Bronchial epithelial cell (primary cell): ENCODE data around the gene CLDN3. TPM values are rescaled to one million over a fixed set of nuclear protein-coding genes. Genes with fewer than 3 reads are reported as not detected.

Experiments used
- DNase-seq: peaks from one replicate; pipeline ENCODE4 v3.0.0-alpha.2; 2010; ENCODE audit warnings: low read depth
- FAIRE-seq: peaks from 2 replicates; lab custom pipeline; 2011; peaks lifted over from hg19 to GRCh38; lab: Jason Lieb, UNC
- H3K27me3 ChIP-seq: 2 replicates; pipeline ENCODE4 v1.5.1; 2011; ENCODE audit warnings: low read length; ENCODE audit not compliant: control insufficient read depth, insufficient read depth
- H3K36me3 ChIP-seq: 2 replicates; pipeline ENCODE4 v1.5.1; 2011; ENCODE audit warnings: low read length; ENCODE audit not compliant: control insufficient read depth, insufficient read depth
- H3K4me3 ChIP-seq: 2 replicates; pipeline ENCODE4 v1.5.1; 2011; ENCODE audit warnings: mild to moderate bottlenecking, low read depth, low read length, control low read depth
- total RNA-seq: library from RNA; depleted of rRNA; stranded (reverse); fragments of >200 nt; gene quantifications from 2 replicates; pipeline ENCODE4 v1.2.1, GENCODE V29; 2014
- TF ChIP-seq, protein P1 (sequence below): IDR thresholded peaks from 2 replicates; pipeline ENCODE4 v1.5.1; 2011; ENCODE audit warnings: mild to moderate bottlenecking, moderate library complexity, low read length, control low read depth, inconsistent platforms; ENCODE audit not compliant: insufficient read depth, severe bottlenecking

Gene CLDN3
- total RNA-seq, 1 donor from 2014 or later: not detected

- TF ChIP-seq, protein P1, sequence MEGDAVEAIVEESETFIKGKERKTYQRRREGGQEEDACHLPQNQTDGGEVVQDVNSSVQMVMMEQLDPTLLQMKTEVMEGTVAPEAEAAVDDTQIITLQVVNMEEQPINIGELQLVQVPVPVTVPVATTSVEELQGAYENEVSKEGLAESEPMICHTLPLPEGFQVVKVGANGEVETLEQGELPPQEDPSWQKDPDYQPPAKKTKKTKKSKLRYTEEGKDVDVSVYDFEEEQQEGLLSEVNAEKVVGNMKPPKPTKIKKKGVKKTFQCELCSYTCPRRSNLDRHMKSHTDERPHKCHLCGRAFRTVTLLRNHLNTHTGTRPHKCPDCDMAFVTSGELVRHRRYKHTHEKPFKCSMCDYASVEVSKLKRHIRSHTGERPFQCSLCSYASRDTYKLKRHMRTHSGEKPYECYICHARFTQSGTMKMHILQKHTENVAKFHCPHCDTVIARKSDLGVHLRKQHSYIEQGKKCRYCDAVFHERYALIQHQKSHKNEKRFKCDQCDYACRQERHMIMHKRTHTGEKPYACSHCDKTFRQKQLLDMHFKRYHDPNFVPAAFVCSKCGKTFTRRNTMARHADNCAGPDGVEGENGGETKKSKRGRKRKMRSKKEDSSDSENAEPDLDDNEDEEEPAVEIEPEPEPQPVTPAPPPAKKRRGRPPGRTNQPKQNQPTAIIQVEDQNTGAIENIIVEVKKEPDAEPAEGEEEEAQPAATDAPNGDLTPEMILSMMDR: no peak
- DNase-seq: no peak
- Histone ChIP-seq H3K4me3 (no peak overlapping the region), H3K27me3 (no peaks in the 10 kb centered on the region), H3K36me3 (peaks cover 5% of the 10 kb centered on the region)
- no peak for FAIRE-seq
Measured at GRCh38 chr7:73735528-73735905, 34.6 kb downstream of the CLDN3 start.

- Histone ChIP-seq H3K4me3 (no peak overlapping the region), H3K36me3 (peaks cover 5% of the 10 kb centered on the region), H3K27me3 (no peaks in the 10 kb centered on the region)
- FAIRE-seq (peak; percentile 52), DNase-seq (peak; percentile 81)
- TF ChIP-seq, protein P1: peak; percentile 94
Measured at GRCh38 chr7:73734619-73735527, 35.2 kb downstream of the CLDN3 start.

- no peak for FAIRE-seq
- TF ChIP-seq, protein P1: no peak
Measured at GRCh38 chr7:73732397-73732796, 37.7 kb downstream of the CLDN3 start.

GRCh38 chr7:73730485-73730884, 39.6 kb downstream of the CLDN3 start:
- FAIRE-seq: no peak
- Histone ChIP-seq H3K4me3 (no peak overlapping the region), H3K27me3 (no peaks in the 10 kb centered on the region), H3K36me3 (no peaks in the 10 kb centered on the region)
- no peak for DNase-seq
- TF ChIP-seq, protein P1: no peak

More at GRCh38 chr7:73732397-73732796, 37.7 kb downstream of the CLDN3 start:
- Histone ChIP-seq H3K4me3 (no peak overlapping the region), H3K27me3 (no peaks in the 10 kb centered on the region), H3K36me3 (peaks cover 5% of the 10 kb centered on the region)
- DNase-seq: no peak

DNA sequence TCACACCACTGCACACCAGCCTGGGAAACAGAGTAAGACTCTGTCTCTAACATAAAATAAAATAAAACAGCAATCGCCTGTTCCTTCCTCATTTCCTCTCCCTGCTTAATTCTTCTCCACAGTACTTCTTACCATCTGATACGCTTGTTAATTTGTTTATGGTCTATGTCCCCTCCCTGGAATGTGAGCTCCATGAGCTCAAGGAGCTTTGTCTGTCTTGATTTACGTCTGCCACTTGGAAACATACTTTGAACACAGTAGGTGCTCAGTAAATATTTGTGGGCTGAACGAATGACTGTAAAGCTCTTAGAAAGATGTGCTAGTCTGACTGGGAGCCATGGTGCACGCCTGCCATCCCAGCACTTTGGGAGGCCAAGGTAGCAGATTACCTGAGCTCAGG, 41.5 kb downstream of the CLDN3 start:
- Histone ChIP-seq H3K4me3 (no peak overlapping the region), H3K36me3 (no peaks in the 10 kb centered on the region), H3K27me3 (no peaks in the 10 kb centered on the region)
- DNase-seq (no peak), FAIRE-seq (no peak)
- TF ChIP-seq, protein P1: no peak
